SK-N-SH treated with all-trans-retinoic acid at 6 μM for 48 hours (cell line): ENCODE measurements around the gene DNTT.

Source experiments
- ATAC-seq: fragments of 200-7000 bp; cut with Tn5 transposase; 3 replicates; pipeline ENCODE4 v1.9.1; 2020; ENCODE audit warnings: mild to moderate bottlenecking, moderate library complexity
- ARNTL ChIP-seq: fragments of 450-650 bp; formaldehyde crosslinking; IDR thresholded peaks from 2 replicates; pipeline ENCODE4 v1.5.0; 2020; ENCODE audit warnings: low read depth, mild to moderate bottlenecking, moderate library complexity, borderline replicate concordance
- BACH2 ChIP-seq: fragments of 250-450 bp; sonication (Bioruptor Pico); IDR thresholded peaks from 2 replicates; pipeline ENCODE4 v1.9.0; 2021; ENCODE audit warnings: mild to moderate bottlenecking, borderline replicate concordance
- CREB5 ChIP-seq: fragments of 250-450 bp; sonication (Bioruptor Pico); IDR thresholded peaks from 2 replicates; pipeline ENCODE4 v1.5.1; 2020; ENCODE audit warnings: low read depth, mild to moderate bottlenecking, moderate library complexity
- ESRRG ChIP-seq: fragments of 250-450 bp; sonication (Bioruptor Pico); IDR thresholded peaks from 2 replicates; pipeline ENCODE4 v1.6.1; 2021; ENCODE audit warnings: mild to moderate bottlenecking
- GLIS3 ChIP-seq: fragments of 250-450 bp; sonication (Bioruptor Pico); IDR thresholded peaks from 2 replicates; pipeline ENCODE4 v1.5.0; 2020; ENCODE audit warnings: mild to moderate bottlenecking, moderate library complexity
- ISL1 ChIP-seq: fragments of 250-450 bp; sonication (Bioruptor Pico); IDR thresholded peaks from 2 replicates; pipeline ENCODE4 v2.1.2; 2022; ENCODE audit warnings: mild to moderate bottlenecking, moderate library complexity
- OSR1 ChIP-seq: fragments of 250-450 bp; sonication (Bioruptor Pico); IDR thresholded peaks from 2 replicates; pipeline ENCODE4 v1.8.0; 2022; ENCODE audit warnings: moderate library complexity, mild to moderate bottlenecking, inconsistent platforms
- PATZ1 ChIP-seq: fragments of 250-450 bp; sonication (Bioruptor Pico); IDR thresholded peaks from 2 replicates; pipeline ENCODE4 v1.8.0; 2020; ENCODE audit warnings: mild to moderate bottlenecking, moderate library complexity, borderline replicate concordance
- PPARA ChIP-seq: fragments of 250-450 bp; sonication (Bioruptor Pico); IDR thresholded peaks from 2 replicates; pipeline ENCODE4 v1.5.0; 2020; ENCODE audit warnings: mild to moderate bottlenecking, borderline replicate concordance
- RARB ChIP-seq: fragments of 250-450 bp; sonication (Bioruptor Pico); IDR thresholded peaks from 2 replicates; pipeline ENCODE4 v1.8.0; 2021; ENCODE audit warnings: mild to moderate bottlenecking, moderate library complexity
- SNAI2 ChIP-seq: fragments of 250-450 bp; sonication (Bioruptor Pico); IDR thresholded peaks from 2 replicates; pipeline ENCODE4 v1.5.0; 2020; ENCODE audit warnings: mild to moderate bottlenecking, moderate library complexity
- TCF4 ChIP-seq: fragments of 250-450 bp; sonication (Bioruptor Pico); IDR thresholded peaks from 2 replicates; pipeline ENCODE4 v1.8.0; 2021; ENCODE audit warnings: mild to moderate bottlenecking, moderate library complexity, borderline replicate concordance
- TOX ChIP-seq: fragments of 250-450 bp; sonication (Bioruptor Pico); IDR thresholded peaks from 2 replicates; pipeline ENCODE4 v1.8.0; 2021; ENCODE audit warnings: mild to moderate bottlenecking, moderate library complexity, borderline replicate concordance
- TSHZ2 ChIP-seq: fragments of 250-450 bp; sonication (Bioruptor Pico); IDR thresholded peaks from 2 replicates; pipeline ENCODE4 v1.5.0; 2020; ENCODE audit warnings: mild to moderate bottlenecking, moderate library complexity
- ZC3H10 ChIP-seq: fragments of 250-450 bp; sonication (Bioruptor Pico); IDR thresholded peaks from 2 replicates; pipeline ENCODE4 v1.5.1; 2021; ENCODE audit warnings: mild to moderate bottlenecking, moderate library complexity
- ZFP30 ChIP-seq: fragments of 450-650 bp; formaldehyde crosslinking; IDR thresholded peaks from 2 replicates; pipeline ENCODE4 v1.5.0; 2022; ENCODE audit warnings: mild to moderate bottlenecking, moderate library complexity
- ZNF70 ChIP-seq: fragments of 450-650 bp; formaldehyde crosslinking; IDR thresholded peaks from 2 replicates; pipeline ENCODE4 v1.5.0; 2020; ENCODE audit warnings: mild to moderate bottlenecking, moderate library complexity
- ZNF8 ChIP-seq: fragments of 450-650 bp; formaldehyde crosslinking; IDR thresholded peaks from 2 replicates; pipeline ENCODE4 v1.5.0; 2020; ENCODE audit warnings: mild to moderate bottlenecking, moderate library complexity
- TF ChIP-seq, protein P1 (sequence below): fragments of 250-450 bp; sonication (Bioruptor Pico); IDR thresholded peaks from 2 replicates; pipeline ENCODE4 v1.8.0; 2021; ENCODE audit warnings: low read depth, mild to moderate bottlenecking, moderate library complexity, borderline replicate concordance
- TF ChIP-seq, protein P2 (sequence below): fragments of 250-450 bp; sonication (Bioruptor Pico); IDR thresholded peaks from 2 replicates; pipeline ENCODE4 v1.5.1; 2021; ENCODE audit warnings: mild to moderate bottlenecking, moderate library complexity

DNTT gene

GRCh38 chr10:96322275-96322674 lies 18.0 kb downstream of the DNTT start:
- TF ChIP-seq GLIS3 (CRISPR knock-in tag) (no peak), SNAI2 (no peak), ISL1 (CRISPR knock-in tag) (no peak), ESRRG (CRISPR knock-in tag) (no peak), PPARA (CRISPR knock-in tag) (no peak), ZC3H10 (no peak), ZNF8 (CRISPR knock-in tag) (no peak), TOX (no peak), RARB (no peak)
- TF ChIP-seq, protein P1, sequence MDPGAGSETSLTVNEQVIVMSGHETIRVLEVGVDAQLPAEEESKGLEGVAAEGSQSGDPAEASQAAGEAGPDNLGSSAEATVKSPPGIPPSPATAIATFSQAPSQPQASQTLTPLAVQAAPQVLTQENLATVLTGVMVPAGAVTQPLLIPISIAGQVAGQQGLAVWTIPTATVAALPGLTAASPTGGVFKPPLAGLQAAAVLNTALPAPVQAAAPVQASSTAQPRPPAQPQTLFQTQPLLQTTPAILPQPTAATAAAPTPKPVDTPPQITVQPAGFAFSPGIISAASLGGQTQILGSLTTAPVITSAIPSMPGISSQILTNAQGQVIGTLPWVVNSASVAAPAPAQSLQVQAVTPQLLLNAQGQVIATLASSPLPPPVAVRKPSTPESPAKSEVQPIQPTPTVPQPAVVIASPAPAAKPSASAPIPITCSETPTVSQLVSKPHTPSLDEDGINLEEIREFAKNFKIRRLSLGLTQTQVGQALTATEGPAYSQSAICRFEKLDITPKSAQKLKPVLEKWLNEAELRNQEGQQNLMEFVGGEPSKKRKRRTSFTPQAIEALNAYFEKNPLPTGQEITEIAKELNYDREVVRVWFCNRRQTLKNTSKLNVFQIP (CRISPR knock-in tag), result no peak
- ATAC-seq, result no peak

DNA sequence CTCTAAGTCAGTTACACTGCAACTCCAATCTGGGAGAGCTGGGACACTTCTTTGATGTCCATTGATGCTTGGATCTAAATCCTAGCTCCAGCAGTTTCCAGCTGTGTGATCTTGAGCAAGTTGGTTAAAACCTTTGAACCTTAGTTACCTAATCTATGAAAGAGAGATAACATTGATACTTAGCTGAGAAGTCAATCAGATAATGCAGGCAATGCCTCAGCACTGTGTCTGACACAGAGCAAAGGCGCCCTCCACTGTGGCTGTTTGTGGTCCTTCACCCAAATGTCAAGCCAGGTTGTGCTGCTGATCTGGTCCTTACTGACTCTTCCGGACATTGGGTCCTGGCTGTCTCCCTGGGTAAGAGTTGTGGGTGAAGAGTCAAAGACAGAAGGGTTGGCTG lies 20.2 kb downstream of the DNTT start:
- no peak for ATAC-seq
- TF ChIP-seq ZNF70 (CRISPR knock-in tag) (no peak), OSR1 (CRISPR knock-in tag) (no peak), TCF4 (no peak), BACH2 (CRISPR knock-in tag) (no peak), ARNTL (CRISPR knock-in tag) (no peak), CREB5 (CRISPR knock-in tag) (no peak), GLIS3 (CRISPR knock-in tag) (no peak), ESRRG (CRISPR knock-in tag) (no peak), PPARA (CRISPR knock-in tag) (no peak), ZFP30 (CRISPR knock-in tag) (no peak), TSHZ2 (no peak), RARB (no peak), ZC3H10 (no peak), SNAI2 (no peak), PATZ1 (CRISPR knock-in tag) (no peak)
- TF ChIP-seq, protein P1 (CRISPR knock-in tag), result no peak
- TF ChIP-seq, protein P2, sequence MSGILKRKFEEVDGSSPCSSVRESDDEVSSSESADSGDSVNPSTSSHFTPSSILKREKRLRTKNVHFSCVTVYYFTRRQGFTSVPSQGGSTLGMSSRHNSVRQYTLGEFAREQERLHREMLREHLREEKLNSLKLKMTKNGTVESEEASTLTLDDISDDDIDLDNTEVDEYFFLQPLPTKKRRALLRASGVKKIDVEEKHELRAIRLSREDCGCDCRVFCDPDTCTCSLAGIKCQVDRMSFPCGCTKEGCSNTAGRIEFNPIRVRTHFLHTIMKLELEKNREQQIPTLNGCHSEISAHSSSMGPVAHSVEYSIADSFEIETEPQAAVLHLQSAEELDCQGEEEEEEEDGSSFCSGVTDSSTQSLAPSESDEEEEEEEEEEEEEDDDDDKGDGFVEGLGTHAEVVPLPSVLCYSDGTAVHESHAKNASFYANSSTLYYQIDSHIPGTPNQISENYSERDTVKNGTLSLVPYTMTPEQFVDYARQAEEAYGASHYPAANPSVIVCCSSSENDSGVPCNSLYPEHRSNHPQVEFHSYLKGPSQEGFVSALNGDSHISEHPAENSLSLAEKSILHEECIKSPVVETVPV (CRISPR knock-in tag), result no peak
